Heart left ventricle (tissue), 13 donors: Measurements from ENCODE around the gene GCHFR.

Experiments used
- POLR2A ChIP-seq, 2 donors: fragments of 450-650 bp; IDR thresholded peaks; one replicate each; pipeline ENCODE4 v1.6.1; 2017; ENCODE audit warnings: antibody characterized with exemption in 2 of 2, mild to moderate bottlenecking in 2 of 2, moderate library complexity in 2 of 2
- TF ChIP-seq, protein P1 (sequence below), 12 donors: fragments of 200-600 bp; sonication (generic) in 4 of 12; IDR thresholded peaks; one replicate each; pipeline versions ENCODE4 v1.5.0 to v1.8.0; 2018 to 2022; ENCODE audit warnings: antibody characterized with exemption in 12 of 12, mild to moderate bottlenecking in 5 of 12
- donor health status: ischemic (EF 13 %, LVEDD 7.1; RV severe dilation, severe dysfunction).
- donor health status: DM: no; HTN: yes; CAD: no.
- donor health status: DM: no; HTN: no; CAD: no.
- donor health status: ischemic (EF 25% LVEDD 6.9; RV normal size, moderate dysfunction).
- donor health status: ischemic (EF 25% LVEDD 5.7; RV mildly dilated, moderate dysfunction).
- donor health status: ischemic (EF 35%, LVEDD 5.7; RV mildly dilated, moderate dysfunction).
- donor health status: nonischemic (EF 11% LVEDD 7.7; RV severe dilation, severe dysfunction).
- donor health status: DM: yes; HTN: yes; CAD: no.
- donor health status: PGD.
- donor health status: ischemic (EF 29% LVEDD 5.4; RV normal size, mild dysfunction).
- donor health status: nonischemic (EF 23%, LVEDD 6.1; RV moderate dilation, normal function).

- TF ChIP-seq, protein P1, sequence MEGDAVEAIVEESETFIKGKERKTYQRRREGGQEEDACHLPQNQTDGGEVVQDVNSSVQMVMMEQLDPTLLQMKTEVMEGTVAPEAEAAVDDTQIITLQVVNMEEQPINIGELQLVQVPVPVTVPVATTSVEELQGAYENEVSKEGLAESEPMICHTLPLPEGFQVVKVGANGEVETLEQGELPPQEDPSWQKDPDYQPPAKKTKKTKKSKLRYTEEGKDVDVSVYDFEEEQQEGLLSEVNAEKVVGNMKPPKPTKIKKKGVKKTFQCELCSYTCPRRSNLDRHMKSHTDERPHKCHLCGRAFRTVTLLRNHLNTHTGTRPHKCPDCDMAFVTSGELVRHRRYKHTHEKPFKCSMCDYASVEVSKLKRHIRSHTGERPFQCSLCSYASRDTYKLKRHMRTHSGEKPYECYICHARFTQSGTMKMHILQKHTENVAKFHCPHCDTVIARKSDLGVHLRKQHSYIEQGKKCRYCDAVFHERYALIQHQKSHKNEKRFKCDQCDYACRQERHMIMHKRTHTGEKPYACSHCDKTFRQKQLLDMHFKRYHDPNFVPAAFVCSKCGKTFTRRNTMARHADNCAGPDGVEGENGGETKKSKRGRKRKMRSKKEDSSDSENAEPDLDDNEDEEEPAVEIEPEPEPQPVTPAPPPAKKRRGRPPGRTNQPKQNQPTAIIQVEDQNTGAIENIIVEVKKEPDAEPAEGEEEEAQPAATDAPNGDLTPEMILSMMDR (IDR thresholded peaks at IDR 0.05) = no peak
- TF ChIP-seq POLR2A (IDR thresholded peaks at IDR 0.05) = no peak
Measured at GRCh38 chr15:40775740-40776536, 12.1 kb downstream of the GCHFR start.
